DMS114 treated with DMSO at 0.1 percent for 48 hours (cell line): Measurements from ENCODE around the gene CD9.

ENCODE experiments used
- DNase-seq: peaks from one replicate; lab custom pipeline; 2025; ENCODE audit not compliant: unreplicated experiment; lab: John Stamatoyannopoulos, UW

CD9 gene

DNA sequence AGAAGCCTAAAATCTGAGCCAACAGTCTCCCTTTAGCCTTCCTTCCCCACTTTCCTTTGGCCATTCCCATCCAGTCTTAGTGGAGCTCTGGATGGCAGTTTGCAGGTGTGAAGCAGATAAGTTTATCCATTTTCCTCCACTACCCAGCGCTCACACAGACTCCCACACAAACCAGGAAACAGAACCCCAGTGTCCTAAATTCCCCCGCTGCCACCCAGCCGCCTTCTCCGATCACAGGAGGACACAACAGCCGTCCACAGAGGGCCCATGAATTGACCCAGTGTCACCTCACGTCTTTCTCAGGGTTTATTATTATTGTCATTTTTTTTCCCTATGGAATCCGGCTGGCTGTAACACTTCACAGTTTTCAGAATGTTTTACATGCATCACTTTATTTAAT, 16.4 kb downstream of the CD9 start:
- DNase-seq: no peak

DNA sequence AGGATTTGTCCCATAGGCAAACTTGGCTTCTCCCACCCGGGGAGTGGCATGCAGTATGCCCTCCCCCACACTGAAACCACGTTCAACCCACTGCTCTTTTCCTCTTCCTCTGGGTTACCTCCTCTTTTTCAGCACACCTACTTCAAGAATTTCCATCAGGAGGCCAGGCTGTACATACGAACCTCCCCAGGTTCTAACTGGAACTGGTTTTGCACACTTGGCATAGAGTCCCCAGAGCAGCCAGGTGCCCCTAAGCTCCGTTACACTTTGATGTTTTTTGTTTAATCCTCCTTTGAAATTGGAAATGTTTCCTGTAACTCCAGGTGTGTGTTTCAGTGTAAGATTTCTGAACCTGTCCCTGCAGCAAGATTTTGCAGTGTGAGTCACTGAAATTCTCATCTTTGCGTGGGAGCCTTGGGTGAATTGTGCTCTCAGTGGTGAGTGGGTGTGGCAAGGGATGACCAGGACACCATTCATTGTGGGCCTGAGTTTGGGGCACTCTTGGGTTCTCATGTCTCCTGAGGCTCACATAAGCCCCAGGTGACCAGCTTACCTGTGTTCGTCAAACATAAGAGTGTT, 18.2 kb downstream of the CD9 start:
- no peak for DNase-seq

DNA sequence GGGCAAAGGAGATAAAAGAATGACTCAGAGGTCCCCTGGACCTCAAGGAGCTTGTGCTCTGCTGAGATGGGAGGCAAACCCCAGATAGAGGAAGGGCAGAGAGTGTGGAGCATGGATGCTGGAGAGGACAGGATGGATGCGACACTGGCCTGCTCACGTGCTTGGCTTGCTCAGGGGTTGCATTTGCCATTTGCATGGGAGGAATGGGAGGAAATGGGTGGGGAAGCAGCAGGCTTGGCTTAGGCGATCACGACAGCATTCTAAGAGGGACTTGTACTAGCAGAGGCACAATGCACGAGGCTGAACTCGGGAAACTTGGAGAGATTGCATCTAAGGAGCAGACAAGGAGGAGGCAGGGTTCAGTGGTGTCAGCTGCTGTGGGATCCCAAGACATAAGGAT, 19.8 kb downstream of the CD9 start:
- DNase-seq: no peak

DNA sequence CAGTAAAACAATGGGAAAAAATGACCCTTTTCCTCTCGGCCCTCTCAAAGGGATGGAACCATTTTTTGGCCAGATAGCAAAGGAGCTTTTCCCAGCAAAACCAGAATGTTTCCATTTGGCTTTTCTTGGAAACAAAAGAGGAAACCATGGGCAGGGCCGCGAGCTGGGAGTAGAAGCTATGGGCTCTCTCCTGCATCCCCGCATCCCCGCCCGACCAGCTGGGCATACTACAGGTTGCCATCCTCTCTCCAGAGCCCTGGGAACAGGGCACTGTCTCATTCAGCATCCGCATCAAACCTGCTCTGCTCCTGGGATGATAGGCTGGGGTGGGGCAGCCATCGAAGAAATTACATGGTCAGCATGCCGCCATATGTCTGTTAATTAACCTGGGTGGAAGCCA, 20.9 kb downstream of the CD9 start:
- DNase-seq: no peak

DNA sequence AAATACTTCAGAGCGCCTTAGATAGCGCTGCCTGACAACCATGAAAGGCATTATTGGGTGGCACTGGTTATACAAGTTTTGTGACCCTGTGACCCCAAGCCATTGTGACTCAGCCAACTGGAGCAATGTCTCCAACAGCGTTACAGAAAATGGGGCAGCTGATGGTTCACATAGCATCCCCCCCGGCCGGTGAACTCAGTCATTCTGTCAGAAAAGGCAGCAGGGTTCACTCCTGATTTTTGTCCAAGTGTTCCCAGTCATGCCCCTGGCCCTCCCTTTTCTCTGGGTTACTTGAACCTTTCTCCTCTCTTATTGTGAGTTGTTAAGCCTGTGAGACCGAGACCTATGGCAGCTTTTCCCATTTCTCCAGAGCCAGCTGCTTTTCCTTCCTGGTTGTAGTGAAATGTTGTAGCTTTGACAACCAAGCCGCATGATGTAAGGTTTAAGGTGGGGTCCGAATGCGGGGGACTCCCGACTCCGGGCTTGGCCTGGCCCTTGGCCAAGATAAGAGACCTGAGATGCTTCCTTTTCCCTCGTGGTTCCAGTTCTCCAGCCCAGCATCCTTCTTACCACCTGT, 22.0 kb downstream of the CD9 start:
- no peak for DNase-seq

DNA sequence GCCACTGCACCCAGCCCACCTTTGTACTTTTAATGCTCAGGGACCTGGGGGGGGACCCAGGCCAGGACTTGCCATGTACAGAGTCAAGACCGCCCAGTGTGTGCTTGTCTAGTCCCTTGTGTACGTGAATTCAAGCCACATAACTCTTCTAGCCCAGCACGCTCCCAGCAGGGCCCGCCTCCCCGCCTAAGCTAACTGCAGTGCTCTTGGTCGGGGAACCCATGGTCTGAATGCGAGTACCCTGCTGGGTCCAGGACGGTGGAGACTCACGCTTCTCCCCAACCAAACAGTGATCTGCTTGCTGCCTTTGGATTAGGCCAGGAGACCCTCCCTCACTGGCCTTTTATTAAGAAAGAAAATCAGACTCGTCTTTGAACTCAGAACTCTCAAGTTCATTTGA, 23.3 kb downstream of the CD9 start:
- DNase-seq: no peak

DNA sequence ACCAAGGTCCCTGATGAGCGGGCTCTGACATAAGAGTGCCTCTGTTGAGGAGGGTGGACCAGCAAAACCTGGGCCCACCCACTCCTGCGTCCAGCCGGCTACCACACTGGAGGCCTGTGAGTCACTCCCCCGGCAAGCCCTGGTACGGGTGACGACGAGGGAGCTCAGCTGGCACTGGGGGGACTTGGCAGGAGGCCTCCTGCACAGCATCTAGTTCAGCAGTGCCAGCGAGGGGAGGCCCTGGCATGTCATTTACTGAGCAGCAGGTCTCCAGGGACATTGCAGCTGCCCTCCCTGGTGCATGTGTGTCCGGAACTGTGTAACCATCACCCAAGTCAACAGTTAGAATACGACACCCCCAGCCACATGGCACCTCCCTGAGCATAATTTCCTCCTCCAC, 24.4 kb downstream of the CD9 start:
- DNase-seq: no peak

DNA sequence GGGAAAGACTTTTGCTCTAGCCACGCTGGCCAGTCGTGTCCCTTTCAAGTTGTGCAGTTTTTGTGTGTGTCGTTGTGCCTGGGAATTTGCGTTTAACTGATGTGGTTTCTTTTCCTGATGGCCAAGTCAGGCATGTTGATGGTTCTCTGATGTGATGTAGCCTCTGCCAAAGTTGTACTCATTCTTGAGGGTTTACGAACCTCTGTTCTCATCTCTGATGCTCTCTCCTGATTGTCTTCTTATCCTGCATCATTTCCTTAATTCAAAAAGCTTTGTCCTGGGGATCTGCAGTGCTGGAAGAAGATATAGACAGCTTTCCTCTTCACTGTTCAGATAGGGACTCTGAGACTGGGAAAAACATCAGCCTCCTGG, 25.4 kb downstream of the CD9 start:
- DNase-seq: no peak

DNA sequence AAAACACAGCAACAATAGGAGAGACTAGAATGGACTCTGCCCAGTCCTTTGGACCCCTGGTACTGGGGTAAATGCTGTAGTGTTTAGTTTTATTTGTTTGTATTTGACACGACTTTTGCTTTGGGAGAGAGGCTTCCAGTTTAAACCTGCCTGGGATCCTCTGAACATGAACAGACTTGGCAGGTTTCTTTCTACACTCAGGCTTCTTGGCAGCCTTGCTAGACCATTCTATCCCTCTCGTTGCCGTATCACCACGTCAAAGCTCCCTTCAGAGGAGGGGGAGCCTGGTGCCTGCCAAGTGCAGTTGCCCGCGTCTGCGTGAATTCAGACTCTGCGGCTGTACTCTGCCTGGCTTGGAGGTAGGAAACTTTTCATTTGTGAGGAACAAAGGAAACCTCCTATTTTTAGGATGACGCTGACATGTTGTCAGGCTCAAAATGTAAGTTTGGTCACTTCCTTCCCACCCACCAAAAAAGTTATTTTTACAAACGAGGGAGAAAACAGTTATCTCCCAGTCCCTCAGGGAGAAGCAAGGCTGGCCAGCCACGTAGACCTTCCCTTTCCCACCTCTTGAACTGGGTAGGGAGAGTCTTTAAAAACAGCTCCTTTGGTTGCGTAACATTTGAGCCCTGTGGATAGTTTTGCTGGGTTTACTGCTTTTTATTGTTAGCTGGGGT, 25.9 kb downstream of the CD9 start:
- DNase-seq: no peak

DNA sequence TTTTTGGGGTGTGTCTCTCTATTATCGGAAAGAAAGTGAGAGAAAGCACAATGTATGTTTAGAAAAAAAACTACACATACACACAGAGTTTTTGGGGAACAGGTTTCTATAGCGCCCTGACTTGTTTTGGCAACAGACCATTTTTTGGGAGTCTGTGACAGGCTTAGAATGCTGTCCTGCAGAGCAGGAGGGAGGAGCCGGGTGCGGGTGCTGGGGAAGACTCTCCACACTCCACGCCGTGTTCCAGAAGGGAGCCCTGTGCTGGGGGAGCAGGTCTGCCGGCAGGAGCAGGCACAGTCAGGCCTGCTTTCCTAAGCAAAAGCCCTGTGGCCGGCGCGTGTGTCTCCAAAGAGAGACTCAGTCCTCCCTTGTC, 26.5 kb downstream of the CD9 start:
- no peak for DNase-seq

DNA sequence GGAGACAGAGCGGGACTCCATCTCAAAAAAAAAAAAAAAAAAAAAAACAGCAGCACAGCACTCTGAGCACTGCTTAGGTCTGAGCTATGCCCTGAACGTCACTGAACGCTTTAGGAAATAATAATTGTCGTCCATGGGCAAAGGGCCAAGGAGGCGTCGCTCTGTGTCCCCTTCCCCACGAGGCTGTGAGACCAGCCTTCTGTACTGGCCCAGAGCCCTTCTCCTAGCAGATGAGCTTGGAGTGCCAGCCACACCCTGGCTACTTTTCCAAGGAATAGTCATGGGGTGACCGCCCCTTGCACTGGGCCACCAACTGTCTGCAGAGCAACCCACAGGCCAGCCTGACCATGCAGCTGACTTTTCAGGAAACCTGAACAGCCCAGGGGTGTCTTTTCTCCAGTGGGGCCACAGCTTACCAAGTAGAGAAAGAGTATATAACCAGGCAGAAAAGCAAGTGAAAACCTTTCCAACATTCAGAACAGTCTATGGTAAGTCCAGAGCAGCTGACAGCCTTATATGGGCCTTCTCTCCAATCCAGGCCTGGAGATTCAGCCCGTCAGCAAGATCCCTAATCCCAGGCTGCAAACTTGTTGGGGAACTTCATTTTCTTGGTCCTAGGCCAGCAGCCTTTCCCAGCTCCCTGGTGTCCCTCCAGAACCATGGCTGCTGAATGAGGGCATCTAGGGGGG, 28.5 kb downstream of the CD9 start:
- no peak for DNase-seq

DNA sequence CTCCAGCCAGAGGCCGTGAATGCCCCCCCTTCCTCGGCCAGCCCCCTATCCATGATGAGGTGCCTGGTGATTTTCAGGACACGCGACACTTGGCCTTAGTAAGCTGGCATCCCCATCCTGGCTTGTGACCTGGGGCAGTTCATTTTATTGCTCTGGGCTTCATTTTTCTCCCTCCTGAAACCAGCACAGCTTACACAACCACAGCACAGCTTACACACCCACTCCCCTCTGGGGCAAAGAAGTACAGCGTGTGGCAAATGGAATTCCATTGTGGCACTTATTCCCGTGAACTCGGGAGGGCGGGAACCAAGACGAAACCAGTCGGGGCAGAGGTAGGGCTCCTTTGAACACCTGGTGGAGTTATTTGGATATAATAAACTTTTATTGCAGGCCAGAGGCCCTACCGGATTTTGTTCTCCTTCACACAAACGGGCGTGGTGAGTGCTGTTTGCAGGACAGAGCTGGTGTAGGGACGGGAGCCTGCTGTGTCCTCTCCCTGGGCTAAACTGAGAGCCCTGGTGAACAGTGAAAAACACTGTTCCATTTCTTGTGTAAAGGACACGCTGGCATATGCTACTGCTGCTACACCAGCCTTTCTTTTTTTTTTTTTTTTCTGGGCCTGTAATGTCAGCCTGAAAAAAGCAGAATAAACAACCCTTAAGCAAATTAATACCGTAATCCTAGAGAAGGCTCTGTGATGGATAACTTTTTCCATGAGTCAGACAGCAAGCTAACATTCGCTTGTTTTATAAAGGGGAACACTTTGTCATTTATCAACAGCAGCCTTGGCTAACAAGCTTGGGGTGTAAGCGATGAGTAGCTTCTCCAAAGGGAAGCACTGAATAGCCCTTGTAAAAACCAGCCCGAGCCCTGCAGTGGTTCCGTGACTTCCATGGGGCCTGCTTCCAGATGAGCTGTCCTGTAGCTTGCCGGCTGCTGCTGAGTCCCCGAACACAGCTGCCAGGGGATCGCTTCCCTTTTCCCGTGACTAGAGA, 29.3 kb downstream of the CD9 start:
- no peak for DNase-seq

DNA sequence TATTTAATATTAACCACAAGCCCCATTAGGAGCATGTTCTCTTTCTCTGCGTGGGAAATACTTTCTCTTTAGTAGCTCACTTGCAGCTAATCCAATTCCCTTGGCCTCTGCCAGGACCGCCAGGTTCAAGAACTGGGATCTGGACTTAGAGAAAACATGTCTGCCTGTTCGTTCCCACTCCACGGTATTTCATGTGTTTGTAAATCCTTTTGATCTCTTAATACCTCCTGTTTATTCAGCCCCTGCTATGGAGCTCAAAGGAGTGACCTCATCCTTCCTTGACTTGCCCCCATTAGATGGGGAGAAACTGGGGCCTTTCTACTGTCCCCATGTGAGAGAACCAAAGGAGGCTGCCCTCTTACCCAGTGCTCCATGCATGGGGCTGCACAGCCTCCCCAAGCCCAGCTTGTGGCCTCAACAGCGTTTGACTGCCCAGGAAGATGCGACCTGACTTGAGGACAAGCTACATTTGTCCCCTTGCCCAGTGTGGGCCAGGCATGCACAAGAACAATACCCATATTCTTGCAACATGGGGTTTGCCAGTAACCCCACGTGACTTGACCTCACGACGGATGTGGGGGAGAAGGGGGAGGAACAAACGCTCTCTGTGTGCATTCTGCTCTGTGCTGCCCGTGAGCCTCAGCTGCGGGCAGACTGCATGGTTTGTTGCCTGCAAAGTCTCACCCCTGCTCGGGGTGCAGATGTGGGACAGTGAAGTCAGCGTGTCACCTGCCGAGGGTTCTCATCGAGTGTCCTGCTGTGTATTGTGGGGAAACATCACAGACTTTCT, 30.3 kb downstream of the CD9 start:
- no peak for DNase-seq

DNA sequence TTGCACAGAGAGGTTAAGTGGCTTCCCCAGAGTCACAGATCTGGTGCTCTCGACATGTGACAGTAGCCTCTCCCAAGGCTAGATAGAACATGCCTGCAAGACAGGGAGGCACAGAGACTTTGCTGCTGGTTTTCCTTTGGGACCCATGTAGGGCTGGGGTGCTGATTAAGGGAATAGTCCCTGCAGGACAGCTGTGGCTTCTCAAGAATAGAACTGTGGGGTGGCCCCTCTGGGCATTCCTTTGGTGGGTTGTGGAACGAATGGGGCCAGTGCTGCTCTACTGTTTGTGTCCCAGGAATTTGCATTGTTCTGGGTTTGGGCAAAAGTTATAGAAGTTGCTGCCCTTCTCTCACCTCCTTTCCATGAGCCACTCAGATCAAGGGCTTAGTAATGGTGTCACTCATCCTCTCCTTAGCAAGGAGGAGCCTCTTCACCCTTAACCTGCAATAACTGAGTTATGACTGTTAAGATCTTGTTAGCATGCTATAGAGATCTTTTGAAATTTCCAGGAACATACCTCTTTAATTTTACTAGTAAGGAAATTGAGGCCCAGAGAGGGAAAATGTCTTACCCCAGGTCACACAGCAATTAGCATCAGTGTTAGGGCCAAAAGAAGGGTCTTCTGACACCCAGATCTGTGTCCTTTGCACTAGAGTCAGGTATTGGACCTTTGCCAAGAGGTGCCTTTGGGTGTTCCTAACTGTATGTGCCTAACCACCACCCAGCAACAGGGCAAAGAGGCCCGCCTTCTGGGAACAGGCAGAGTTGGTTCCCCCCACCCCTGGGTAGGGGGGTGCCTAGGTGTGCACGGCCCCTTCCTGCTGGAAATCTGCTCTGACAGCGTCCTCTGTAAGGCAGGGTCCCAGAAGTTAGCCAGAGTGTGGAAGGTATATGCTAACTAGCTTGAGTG, 31.4 kb downstream of the CD9 start:
- DNase-seq: no peak

DNA sequence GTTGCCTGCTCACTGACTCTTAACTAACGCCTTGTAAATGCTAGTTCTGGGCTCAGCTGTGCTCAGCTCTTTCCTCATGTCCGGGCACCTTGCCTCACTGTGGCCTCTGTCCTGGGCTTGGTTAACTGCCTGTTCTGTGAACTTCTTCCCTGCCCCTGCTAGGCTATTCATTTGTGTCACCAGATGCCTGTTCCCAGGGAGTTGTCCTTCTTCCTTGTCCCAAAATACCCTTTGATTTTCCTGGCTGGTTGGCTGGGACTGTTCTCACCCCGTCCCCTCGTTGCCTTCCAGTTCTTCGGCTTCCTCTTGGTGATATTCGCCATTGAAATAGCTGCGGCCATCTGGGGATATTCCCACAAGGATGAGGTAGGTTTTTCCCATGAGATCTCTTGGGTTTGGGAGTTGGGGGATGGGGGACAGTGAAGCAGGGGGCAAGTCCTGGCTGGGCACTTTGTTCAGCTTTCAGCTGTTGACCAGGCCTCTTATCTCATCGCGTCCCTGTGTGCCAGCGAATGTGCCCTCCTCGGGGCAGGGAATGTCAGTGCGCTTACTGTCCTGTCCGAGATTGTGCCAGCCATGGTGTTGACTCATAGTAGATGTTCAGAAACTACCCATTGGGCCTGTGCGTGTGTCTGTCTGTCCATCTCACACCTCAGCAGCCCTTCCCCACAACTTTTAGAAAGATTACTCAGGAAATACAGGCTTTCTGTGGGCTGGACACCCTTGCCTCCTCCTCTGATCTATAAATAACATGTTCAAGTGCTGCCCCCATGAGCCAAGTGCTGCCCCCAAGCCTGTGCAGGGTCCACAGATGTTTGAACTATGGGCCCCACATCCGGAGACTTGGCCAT, 33.1 kb downstream of the CD9 start:
- no peak for DNase-seq

DNA sequence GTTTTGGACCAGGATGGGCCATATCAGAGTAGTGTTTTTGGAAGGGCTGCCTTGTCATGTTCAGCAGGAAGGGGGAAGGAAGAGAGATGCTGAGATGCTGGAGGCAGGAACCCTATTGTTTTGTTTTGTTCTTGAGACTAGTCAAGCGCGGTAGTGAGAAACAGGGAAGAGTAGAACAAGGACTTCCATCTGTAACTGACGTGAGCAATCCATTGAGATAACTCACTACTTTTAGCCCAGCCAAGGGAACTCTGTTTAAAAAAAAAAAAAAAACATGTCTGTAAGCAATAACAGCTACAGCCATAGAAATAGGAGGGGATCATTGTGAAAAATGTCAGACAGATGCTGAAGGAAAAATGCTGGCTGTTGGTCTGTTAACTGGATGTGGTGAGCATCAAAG, 34.0 kb downstream of the CD9 start:
- DNase-seq: no peak

DNA sequence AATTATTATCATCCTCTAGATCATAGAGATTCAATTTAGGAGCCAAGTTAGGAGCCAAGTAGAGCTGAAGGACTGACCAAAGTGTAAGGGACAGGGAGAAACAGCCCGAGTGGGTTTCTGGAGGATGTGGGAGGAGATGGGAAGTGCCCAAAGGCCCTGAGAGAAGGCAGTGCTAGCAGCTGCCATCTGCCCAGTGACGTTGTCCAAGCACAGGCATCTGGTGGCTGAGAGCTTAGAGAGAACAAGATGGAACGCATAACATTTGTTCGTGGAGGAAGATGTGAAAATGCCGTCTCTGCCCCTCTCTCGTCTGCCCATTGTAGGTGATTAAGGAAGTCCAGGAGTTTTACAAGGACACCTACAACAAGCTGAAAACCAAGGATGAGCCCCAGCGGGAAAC, 34.7 kb downstream of the CD9 start:
- DNase-seq: no peak

DNA sequence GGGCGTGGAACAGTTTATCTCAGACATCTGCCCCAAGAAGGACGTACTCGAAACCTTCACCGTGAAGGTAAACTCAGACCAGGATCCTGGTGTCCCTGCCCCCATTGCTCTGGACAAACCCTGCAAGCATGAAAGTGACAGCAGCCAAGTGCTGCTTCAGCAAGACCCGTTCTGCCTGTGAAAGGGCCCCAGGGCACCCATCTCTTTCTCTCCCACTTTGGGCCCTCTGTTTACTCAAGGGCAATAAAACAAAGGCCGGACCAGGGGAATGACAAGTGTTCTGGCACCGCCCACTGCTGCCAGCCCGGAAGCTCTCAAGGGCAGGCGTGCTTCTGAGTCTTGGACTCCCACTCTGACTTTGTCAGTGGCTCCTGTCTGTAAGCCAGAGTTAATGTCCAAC, 35.3 kb downstream of the CD9 start:
- no peak for DNase-seq
